Endodermal cell (in vitro differentiated cells): ENCODE measurements around the gene OSER1. TPM values are rescaled to one million over a fixed set of nuclear protein-coding genes. Genes with fewer than 3 reads are reported as not detected.
A peak's percentile ranks its signal among the peaks of the same experiment; 100 is the strongest.

ENCODE experiments used
- DNase-seq: peaks from one replicate; pipeline ENCODE4 v3.0.0-alpha.2; 2017
- H3K27ac ChIP-seq: 2 replicates; pipeline ENCODE4 v1.5.1; 2013; ENCODE audit warnings: mild to moderate bottlenecking, low read depth, low read length, moderate library complexity
- H3K27me3 ChIP-seq: 2 replicates; pipeline ENCODE4 v1.6.1; 2013; ENCODE audit warnings: mild to moderate bottlenecking, low read length, moderate library complexity; ENCODE audit not compliant: insufficient read depth, control insufficient read depth, poor library complexity, severe bottlenecking
- H3K36me3 ChIP-seq: 2 replicates; pipeline ENCODE4 v1.7.0; 2013; ENCODE audit warnings: mild to moderate bottlenecking, low read length, moderate library complexity; ENCODE audit not compliant: control insufficient read depth, insufficient read depth
- H3K4me1 ChIP-seq: one replicate; pipeline ENCODE4 v1.7.0; 2013; ENCODE audit warnings: low read length; ENCODE audit not compliant: control insufficient read depth, insufficient read depth
- H3K4me3 ChIP-seq: 2 replicates; pipeline ENCODE4 v1.5.1; 2013; ENCODE audit warnings: mild to moderate bottlenecking, low read length, moderate library complexity
- H3K9ac ChIP-seq: 2 replicates; pipeline ENCODE4 v1.6.1; 2013; ENCODE audit warnings: mild to moderate bottlenecking, low read length, moderate library complexity; ENCODE audit not compliant: poor library complexity, severe bottlenecking; ENCODE audit errors: extremely low read depth
- H3K9me3 ChIP-seq: 2 replicates; pipeline ENCODE4 v1.6.1; 2013; ENCODE audit warnings: mild to moderate bottlenecking, low read length, moderate library complexity; ENCODE audit not compliant: control insufficient read depth
- H3K27ac Mint-ChIP-seq: 2 replicates; pipeline ENCODE4 v1.8.0; 2020; ENCODE audit warnings: mixed read lengths
- H3K27me3 Mint-ChIP-seq: 2 replicates; pipeline ENCODE4 v1.8.0; 2021; ENCODE audit warnings: mild to moderate bottlenecking, mixed read lengths; ENCODE audit not compliant: insufficient read depth
- H3K36me3 Mint-ChIP-seq: 2 replicates; pipeline ENCODE4 v1.8.0; 2020; ENCODE audit warnings: low read depth, mixed read lengths
- H3K4me1 Mint-ChIP-seq: 2 replicates; pipeline ENCODE4 v1.8.0; 2020; ENCODE audit warnings: mixed read lengths
- H3K4me3 Mint-ChIP-seq: 2 replicates; pipeline ENCODE4 v1.8.0; 2020; ENCODE audit warnings: mild to moderate bottlenecking, moderate library complexity, mixed read lengths
- H3K9me3 Mint-ChIP-seq: 2 replicates; pipeline ENCODE4 v1.8.0; 2020; ENCODE audit warnings: mild to moderate bottlenecking, mixed read lengths
- WGBS, 2 experiments: methylation state at CpG; one replicate each; pipeline versions ENCODE4 v1.1.5 to v1.1.7; 2013; ENCODE audit warnings: missing lambda C conversion rate in 2 of 2, mixed read lengths in 1 of 2; ENCODE audit not compliant: insufficient coverage in 1 of 2, insufficient read length in 1 of 2; 5-methylcytosine and 5-hydroxymethylcytosine counted together
- total RNA-seq, 2 donors: library from RNA; stranded (reverse); fragmentation: NEBNext Ultra II Directional in 1 of 2; extraction: Animal tissue kit (Norgen Biotek cat#: 25700) in 1 of 2; gene quantifications; 2 replicates in 1 of 2; 3 replicates in 1 of 2; pipeline ENCODE4 v1.2.1, GENCODE V29; 2021
- TF ChIP-seq, protein P1 (sequence below): fragments of 200-600 bp; sonication (generic); conservative IDR thresholded peaks from 2 replicates; pipeline ENCODE4 v1.5.0; 2021; ENCODE audit warnings: antibody characterized with exemption, mild to moderate bottlenecking

OSER1 gene
- total RNA-seq, 2 donors from 2014 or later = 34.2 to 38.7 TPM

DNA sequence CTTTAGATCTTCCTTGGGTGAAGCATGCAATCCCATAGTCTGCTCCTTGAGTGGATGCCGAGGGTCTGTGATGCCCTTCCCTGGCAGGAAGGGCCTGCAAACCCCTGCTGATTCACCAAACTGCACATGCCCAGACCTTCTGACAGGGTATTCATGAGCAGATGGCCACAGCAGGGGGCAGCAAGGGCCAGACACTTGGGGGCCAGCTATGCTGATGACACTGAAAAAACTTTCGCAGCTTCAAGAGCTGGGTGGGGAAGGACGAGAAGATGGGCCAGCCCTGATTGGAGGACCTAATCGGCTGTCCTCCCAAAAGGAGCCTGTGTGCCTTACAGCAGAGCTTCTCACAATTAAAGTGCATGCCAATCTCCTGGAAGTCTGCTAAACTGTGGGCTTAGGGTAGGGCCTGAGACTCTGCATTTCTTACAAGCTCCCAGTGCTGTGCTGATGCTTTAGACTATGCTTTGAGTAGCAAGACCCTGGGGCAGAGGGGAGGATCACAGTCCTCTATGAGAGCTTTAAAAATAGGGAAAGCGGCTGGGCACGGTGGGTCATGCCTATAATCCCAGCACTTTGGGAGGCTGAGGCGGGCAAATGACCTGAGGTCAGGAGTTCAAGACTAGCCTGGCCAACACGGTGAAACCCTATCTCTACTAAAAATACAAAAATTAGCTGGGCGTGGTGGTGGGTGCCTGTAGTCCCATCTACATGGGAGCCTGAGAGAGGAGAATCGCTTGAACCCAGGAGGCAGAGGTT lies 21.3 kb upstream of the OSER1 start:
- DNase-seq = peak; percentile 92
- no peaks in the 10 kb centered on the region for H3K36me3 ChIP-seq
- no peaks in the 10 kb centered on the region for H3K9me3 Mint-ChIP-seq
- H3K9me3 ChIP-seq = no peaks in the 10 kb centered on the region
- no peaks in the 10 kb centered on the region for H3K27me3 Mint-ChIP-seq
- TF ChIP-seq, protein P1, sequence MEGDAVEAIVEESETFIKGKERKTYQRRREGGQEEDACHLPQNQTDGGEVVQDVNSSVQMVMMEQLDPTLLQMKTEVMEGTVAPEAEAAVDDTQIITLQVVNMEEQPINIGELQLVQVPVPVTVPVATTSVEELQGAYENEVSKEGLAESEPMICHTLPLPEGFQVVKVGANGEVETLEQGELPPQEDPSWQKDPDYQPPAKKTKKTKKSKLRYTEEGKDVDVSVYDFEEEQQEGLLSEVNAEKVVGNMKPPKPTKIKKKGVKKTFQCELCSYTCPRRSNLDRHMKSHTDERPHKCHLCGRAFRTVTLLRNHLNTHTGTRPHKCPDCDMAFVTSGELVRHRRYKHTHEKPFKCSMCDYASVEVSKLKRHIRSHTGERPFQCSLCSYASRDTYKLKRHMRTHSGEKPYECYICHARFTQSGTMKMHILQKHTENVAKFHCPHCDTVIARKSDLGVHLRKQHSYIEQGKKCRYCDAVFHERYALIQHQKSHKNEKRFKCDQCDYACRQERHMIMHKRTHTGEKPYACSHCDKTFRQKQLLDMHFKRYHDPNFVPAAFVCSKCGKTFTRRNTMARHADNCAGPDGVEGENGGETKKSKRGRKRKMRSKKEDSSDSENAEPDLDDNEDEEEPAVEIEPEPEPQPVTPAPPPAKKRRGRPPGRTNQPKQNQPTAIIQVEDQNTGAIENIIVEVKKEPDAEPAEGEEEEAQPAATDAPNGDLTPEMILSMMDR = no peak
- WGBS, 2 experiments = 70 to 82% methylated on average over 8 to 10 of the region's 10 CpGs
- peaks cover 15% of the 10 kb centered on the region for H3K4me1 Mint-ChIP-seq
- H3K27me3 ChIP-seq = no peaks in the 10 kb centered on the region
- no peak overlapping the region for H3K27ac ChIP-seq
- H3K4me3 Mint-ChIP-seq = no peak overlapping the region
- peak overlapping the region; percentile 5 for H3K27ac Mint-ChIP-seq
- no peak overlapping the region for H3K4me3 ChIP-seq
- no peaks in the 10 kb centered on the region for H3K36me3 Mint-ChIP-seq
- H3K9ac ChIP-seq = no peak overlapping the region
- H3K4me1 ChIP-seq = peaks cover 3% of the 10 kb centered on the region

DNA sequence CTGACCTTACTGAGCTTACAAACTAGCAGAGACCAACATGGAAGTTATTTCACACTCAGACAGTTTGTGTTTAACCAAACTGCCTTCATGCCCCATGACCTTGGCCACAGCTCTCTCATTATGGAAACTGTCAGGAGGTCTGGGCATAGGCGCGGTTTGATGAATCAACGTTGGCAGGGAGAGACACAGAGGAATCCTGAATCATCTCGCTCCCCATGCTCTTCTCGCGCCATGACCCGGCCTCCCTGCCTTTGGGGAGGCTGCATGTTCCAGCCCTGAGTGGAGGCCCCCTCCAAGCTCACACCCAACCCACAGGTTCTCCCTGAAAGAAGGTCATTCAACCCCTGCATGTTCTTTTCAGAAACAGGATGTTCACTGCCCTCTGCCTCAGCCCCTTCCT lies 20.6 kb upstream of the OSER1 start:
- TF ChIP-seq, protein P1 = no peak
- Histone ChIP-seq H3K36me3 (no peaks in the 10 kb centered on the region), H3K9ac (no peak overlapping the region), H3K4me3 (no peak overlapping the region), H3K4me1 (peaks cover 3% of the 10 kb centered on the region), H3K27ac (no peak overlapping the region), H3K9me3 (no peaks in the 10 kb centered on the region), H3K27me3 (no peaks in the 10 kb centered on the region)
- Mint-ChIP-seq H3K27me3 (no peaks in the 10 kb centered on the region), H3K36me3 (no peaks in the 10 kb centered on the region), H3K4me1 (peaks cover 15% of the 10 kb centered on the region), H3K4me3 (no peak overlapping the region), H3K9me3 (no peaks in the 10 kb centered on the region), H3K27ac (peak overlapping the region; percentile 5)
- peak; percentile 59 for DNase-seq
- 60 to 85% methylated on average over 1 to 7 of the region's 7 CpGs for WGBS, 2 experiments

DNA sequence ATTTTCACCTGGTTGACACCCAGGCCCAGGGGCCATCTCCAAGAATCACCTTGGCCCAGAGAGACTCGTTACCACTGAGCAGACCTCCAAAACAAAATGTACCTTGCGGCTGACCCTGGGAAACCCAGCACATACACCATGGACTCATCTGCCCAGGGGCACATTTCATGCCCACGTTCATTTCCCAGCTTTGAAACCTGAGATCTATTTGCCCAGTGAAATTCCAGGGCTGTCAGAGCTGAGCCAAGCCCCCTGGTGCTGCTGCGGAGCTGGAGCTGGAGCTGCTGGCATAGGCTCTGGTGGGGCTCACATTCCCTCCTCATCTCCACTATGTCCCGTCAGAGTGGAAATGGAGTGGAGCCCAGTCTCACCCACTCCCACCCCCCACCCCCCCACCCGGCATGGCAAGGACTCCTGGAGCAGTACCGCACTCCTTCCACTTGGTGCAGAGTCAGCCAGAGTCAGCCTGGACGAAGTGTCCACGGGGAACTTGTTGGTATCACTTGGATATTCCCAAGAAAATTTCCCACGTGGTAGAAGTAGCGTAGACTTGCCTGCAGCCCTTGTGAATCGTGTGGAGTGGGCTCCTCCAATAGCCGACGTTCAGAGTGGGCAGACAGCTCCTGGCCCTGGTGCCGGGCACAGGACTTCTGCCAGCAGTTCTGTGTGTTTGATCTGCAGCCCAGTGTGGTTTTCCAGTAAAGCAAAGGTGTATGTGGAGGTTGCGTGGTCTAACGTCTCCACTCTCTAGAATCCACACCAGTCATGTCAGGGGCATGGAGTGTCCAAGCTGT lies 18.1 kb upstream of the OSER1 start:
- H3K36me3 Mint-ChIP-seq = no peaks in the 10 kb centered on the region
- H3K9ac ChIP-seq = no peak overlapping the region
- H3K9me3 ChIP-seq = no peaks in the 10 kb centered on the region
- no peak overlapping the region for H3K4me3 Mint-ChIP-seq
- no peak overlapping the region for H3K27ac Mint-ChIP-seq
- DNase-seq = no peak
- WGBS, 2 experiments = 79 to 80% methylated on average over 10 to 16 of the region's 17 CpGs
- H3K4me3 ChIP-seq = no peak overlapping the region
- H3K27ac ChIP-seq = no peak overlapping the region
- no peaks in the 10 kb centered on the region for H3K36me3 ChIP-seq
- H3K27me3 ChIP-seq = no peaks in the 10 kb centered on the region
- peaks cover 15% of the 10 kb centered on the region for H3K4me1 Mint-ChIP-seq
- H3K4me1 ChIP-seq = peaks cover 3% of the 10 kb centered on the region
- H3K9me3 Mint-ChIP-seq = no peaks in the 10 kb centered on the region
- TF ChIP-seq, protein P1 = peak; percentile 27
- H3K27me3 Mint-ChIP-seq = no peaks in the 10 kb centered on the region
